GM18907 (cell line): ENCODE measurements around the gene ATG9B.
"Not testable (repeated sequence)": the region's sequence is repeated elsewhere in the genome, so short reads cannot be mapped to it uniquely, and the experiment has no call there.

Experiments used
- ATAC-seq: cut with Tn5 transposase; IDR thresholded peaks from one replicate; pipeline ENCODE4 v1.9.1; 2021; ENCODE audit warnings: mild to moderate bottlenecking, moderate library complexity; ENCODE audit not compliant: unreplicated experiment

ATG9B gene

GRCh38 chr7:151018421-151019129 lies 5.7 kb downstream of the ATG9B start:
- ATAC-seq: no peak

GRCh38 chr7:151017953-151018420 lies 6.3 kb downstream of the ATG9B start:
- ATAC-seq: peak; percentile 50

DNA sequence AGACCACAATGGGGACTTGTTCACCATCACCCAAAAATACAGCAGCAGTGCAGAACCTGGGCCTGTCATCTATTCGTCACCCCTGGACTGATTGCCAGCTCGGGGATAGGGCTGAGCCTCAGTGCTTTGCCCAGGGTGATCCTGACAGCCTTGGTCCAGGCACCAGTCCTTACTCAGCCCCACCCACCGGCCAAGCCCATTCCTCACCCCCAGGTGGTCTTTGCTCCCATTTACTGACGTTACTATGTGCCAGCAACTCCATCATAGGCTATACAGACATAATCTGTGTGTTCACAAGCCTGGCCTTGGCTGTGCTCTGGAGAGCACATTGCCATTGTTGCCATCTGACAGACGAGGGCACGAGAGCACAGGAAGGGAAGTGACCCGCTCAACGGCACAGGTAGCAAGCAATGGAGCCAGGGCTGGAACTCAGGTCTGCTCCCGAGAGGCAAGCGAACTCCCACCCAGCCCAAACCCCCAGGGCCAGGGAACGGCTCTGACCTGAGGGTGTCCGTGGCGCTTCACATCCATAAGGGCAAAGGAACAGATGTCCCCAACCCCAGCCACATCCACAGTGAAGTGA lies 6.8 kb downstream of the ATG9B start:
- ATAC-seq: no peak

DNA sequence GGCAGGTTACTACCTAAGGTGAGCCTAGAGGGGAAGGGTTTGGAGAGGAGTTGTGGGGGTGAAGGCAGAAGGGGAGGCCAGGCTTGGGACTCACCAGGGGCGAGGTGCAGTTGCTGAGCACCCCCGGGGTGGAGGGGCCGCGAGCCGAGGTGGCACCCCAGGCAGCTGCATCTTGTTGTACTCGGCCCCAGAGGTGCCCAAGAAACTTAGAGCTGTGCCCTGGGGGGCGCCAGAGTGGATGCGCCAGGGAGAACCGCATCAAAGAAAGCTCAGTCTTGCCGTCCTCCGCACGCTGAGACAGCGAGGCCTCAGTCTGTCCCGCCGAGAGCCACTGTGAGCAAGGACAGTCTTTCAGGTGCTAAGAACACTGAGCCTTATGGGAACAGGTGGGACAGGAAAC lies 7.4 kb downstream of the ATG9B start:
- no peak for ATAC-seq

- ATAC-seq: no peak
Observed at GRCh38 chr7:151016505-151016904, 7.8 kb downstream of the ATG9B start.

GRCh38 chr7:151015967-151016366 lies 8.3 kb downstream of the ATG9B start:
- ATAC-seq: no peak

- no peak for ATAC-seq
Observed at GRCh38 chr7:151014950-151015349, 9.3 kb downstream of the ATG9B start.

DNA sequence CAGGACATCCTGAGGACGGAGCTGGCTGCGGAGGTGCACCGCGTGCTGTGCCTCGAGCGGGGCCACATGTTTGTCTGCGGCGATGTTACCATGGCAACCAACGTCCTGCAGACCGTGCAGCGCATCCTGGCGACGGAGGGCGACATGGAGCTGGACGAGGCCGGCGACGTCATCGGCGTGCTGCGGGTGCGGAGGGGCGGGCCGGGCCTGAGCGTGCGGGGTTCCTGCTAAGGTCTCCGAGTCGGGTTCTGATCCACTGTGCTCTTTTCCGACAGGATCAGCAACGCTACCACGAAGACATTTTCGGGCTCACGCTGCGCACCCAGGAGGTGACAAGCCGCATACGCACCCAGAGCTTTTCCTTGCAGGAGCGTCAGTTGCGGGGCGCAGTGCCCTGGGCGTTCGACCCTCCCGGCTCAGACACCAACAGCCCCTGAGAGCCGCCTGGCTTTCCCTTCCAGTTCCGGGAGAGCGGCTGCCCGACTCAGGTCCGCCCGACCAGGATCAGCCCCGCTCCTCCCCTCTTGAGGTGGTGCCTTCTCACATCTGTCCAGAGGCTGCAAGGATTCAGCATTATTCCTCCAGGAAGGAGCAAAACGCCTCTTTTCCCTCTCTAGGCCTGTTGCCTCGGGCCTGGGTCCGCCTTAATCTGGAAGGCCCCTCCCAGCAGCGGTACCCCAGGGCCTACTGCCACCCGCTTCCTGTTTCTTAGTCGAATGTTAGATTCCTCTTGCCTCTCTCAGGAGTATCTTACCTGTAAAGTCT lies 10.4 kb downstream of the ATG9B start:
- ATAC-seq: peak; percentile 52

DNA sequence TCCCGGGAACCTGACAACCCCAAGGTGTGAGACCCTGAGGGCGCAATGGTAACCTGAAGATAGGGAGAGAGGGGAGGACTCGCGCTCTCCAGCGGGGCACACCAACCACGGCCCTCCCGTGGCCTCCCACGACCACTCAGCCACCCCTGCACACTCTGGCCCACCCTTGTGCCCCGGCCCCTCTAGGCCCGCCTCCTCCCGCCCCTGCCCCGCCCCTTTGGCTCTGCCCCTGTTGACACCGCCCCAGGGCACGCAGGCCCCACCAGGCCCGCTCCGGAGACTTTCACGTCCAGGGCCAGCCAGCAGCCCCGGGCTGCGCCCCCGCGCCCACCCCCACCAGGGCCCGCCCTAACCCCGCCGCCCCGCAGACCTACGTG lies 10.9 kb downstream of the ATG9B start:
- no peak for ATAC-seq

- ATAC-seq: no peak
Observed at GRCh38 chr7:151012911-151013347, 11.4 kb downstream of the ATG9B start.

DNA sequence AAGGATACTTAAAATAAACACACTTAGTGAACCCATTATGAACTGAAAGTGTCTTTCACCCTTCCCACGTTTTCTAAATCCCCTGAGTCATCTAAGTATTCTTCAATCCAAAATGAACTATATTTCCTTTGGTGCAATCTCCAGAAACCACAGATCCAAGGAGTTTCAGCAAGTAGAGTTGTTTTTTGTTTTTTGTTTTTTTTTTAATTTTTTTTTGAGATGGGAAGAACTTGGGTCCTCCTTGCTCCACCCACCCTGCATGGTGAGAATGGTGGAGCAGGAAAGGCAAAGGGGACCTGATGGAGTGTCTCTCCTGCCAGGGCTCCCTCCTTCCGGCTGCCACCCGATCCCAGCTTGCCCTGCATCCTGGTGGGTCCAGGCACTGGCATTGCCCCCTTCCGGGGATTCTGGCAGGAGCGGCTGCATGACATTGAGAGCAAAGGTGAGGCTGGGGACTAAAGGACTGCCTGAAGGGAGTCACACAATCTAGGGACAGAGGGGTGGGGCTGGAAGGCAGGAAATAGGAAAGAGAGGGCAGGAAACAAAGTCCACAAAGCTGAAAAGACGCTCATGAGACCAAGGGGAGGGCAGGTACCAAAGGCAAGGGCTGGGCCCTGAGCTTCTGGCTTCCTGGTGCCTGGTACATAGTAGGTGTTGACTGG lies 12.1 kb downstream of the ATG9B start:
- ATAC-seq: no peak

DNA sequence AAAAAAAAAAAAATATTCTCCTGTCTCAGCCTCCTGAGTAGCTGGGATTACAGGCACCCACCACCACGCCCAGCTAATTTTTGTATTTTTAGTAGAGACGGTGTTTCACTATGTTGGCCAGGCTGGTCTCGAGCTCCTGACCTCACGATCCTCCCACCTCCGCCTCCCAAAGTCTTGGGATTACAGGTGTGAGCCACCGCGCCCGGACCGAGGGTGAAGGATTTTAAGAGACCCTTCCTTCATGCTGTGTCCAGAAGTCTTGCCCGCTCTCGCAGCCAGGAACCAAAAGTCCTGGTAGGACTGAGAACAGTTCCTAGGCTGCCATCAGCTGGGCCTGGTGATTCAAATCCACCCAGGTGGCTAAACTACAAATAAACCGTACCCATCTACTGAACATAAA lies 12.7 kb downstream of the ATG9B start:
- not testable (repeated sequence) for ATAC-seq

DNA sequence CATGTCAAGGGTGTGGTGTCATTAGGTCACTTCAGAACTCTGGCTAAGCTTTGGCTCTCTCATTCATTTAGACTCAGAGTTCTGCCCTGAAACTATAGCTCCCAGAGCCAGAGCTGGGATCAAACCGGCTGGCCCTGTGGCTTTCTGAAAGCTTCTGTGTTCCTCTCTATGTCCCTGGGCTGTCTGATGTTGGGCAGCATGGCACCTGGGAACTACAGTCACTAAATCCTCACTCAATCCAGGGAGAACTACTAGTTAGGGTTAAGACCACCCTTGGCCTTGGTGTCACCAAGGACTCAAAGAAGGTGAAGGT lies 13.2 kb downstream of the ATG9B start:
- ATAC-seq: no peak

DNA sequence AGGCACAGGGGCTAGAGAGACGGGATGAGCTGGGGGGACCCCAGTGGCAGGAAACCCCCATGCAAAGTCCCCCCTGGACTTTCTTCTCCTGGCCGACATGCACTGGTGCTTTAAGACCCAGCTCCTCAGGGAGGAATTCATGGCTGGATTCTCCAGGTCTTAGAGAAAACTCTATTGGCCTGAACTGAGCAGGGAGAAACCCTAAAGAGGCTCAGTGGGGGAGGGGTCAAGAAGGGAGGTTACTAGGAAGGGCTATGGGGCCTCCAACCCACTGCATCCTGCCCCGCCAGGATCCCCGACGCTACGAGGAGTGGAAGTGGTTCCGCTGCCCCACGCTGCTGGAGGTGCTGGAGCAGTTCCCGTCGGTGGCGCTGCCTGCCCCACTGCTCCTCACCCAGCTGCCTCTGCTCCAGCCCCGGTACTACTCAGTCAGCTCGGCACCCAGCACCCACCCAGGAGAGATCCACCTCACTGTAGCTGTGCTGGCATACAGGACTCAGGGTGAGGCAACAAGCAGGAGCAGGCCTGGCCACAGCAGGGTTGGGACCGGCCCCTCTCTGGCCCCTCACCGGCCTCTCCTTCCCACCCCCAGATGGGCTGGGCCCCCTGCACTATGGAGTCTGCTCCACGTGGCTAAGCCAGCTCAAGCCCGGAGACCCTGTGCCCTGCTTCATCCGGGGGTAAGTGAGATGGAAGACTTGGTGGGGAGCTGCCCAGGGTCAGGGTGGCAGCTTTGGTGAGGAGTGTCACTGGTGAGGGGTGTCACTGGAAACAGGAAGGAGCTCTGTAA lies 13.8 kb downstream of the ATG9B start:
- ATAC-seq: no peak

- ATAC-seq: no peak
Observed at GRCh38 chr7:151010037-151010306, 14.3 kb downstream of the ATG9B start.

DNA sequence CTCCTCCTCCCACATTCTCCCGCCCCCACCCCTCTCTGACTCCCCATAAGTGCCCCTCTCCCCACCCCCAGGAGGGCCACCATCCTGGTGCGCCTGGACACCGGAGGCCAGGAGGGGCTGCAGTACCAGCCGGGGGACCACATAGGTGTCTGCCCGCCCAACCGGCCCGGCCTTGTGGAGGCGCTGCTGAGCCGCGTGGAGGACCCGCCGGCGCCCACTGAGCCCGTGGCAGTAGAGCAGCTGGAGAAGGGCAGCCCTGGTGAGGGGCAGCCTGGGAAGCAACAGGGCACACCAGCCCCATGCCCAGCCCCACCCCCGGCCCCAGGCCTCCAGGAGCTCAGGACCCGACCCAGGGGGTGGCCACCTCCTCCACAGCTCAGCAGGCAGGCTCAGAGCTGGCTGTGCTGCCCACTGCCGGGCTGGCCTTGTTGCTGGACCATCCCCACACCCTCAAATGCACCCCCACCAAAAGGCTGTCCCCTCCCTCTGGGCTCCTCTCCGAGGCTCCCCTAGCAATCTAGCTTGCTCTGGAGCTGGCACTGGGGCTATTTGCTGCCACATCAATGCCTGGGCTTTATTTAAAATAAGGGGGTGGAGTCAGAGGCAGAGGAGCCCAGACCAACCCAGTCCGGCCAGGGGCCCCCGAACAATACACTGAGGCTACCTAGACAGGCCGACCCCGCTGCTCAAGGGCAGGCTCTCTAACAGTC lies 14.8 kb downstream of the ATG9B start:
- ATAC-seq: no peak

- peak; percentile 84 for ATAC-seq
Observed at GRCh38 chr7:151008511-151009323, 15.6 kb downstream of the ATG9B start.

DNA sequence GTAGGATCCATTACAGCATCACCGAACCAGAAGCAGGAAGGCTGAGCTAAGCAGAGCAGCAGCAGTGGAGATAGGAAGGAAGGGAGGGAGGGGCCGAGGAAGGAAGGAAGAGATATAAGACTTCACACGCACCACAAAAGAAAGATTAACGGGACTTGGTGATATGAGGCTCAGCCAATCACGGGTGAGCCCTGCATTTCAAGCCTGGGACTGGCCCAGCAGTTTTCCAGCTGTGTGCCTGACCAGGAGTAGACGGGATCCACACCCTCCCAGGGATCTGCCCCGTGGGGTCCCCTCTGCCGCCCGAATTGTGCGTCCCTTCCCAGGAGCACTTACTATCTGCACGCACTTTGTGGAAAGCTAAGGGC lies 16.2 kb downstream of the ATG9B start:
- no peak for ATAC-seq

DNA sequence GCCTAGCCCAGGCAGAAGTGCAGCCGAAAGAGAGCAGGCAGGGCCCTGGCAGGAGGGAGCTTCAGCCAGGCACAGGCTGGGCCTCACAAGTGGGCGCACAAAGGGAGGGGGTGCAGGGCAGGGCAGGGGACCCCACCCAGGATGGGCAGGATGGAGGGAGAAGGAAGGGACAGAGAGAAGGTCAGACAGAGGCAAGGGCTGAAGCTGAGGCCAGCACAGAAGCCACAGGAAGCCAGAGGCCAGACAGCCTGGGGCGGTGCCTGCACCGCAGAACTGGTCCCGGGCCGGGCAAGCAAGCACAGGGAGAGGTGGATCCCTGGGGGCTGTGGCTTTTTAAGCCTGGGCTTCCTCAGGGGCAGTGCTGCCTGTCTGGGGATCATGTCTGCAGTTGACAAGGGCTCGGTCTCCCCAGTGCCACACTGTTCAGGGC lies 16.8 kb downstream of the ATG9B start:
- ATAC-seq: no peak
